Caco-2 (cell line): Measurements from ENCODE around the gene PDS5B. TPM values are rescaled to one million over a fixed set of nuclear protein-coding genes. Genes with fewer than 3 reads are reported as not detected.

ENCODE experiments used
- BruUV-seq: library from RNA; stranded (reverse); fragments of 400-500 nt; replicated peaks from 2 replicates; lab custom pipeline; 2021; lab: Mats Ljungman, UMichigan
- CTCF ChIA-PET: fragments of 300-600 bp; sonication (Branson Sonifier 250); formaldehyde crosslinking; loops from one replicate; lab custom pipeline; 2022; ENCODE audit warnings: antibody characterized with exemption; lab: Charles Lee
- POLR2A ChIA-PET: fragments of 300-600 bp; sonication (Branson Sonifier 250); formaldehyde crosslinking; loops from one replicate; lab custom pipeline; 2022; ENCODE audit warnings: antibody characterized with exemption; lab: Charles Lee
- DNase-seq, 2 experiments: peaks; one replicate each; pipeline versions ENCODE4 v3.0.0 to v3.0.0-alpha.2; 2020 to 2022
- H3K27me3 ChIP-seq: replicated peaks from 2 replicates; pipeline ENCODE4 v1.6.0; 2011; ENCODE audit warnings: low read length; ENCODE audit not compliant: control insufficient read depth, insufficient read depth
- H3K36me3 ChIP-seq: 2 replicates; pipeline ENCODE4 v1.5.1; 2011; ENCODE audit warnings: low read length; ENCODE audit not compliant: control insufficient read depth, insufficient read depth
- H3K4me1 ChIP-seq: fragments of 250-450 bp; sonication (Bioruptor Pico); 2 replicates; pipeline ENCODE4 v1.5.1; 2020; ENCODE audit warnings: mild to moderate bottlenecking
- H3K4me3 ChIP-seq: 2 replicates; pipeline ENCODE4 v1.5.1; 2011; ENCODE audit warnings: low read depth, mild to moderate bottlenecking, control low read depth, low read length
- H3K9me3 ChIP-seq: fragments of 250-450 bp; sonication (Bioruptor Pico); 2 replicates; pipeline ENCODE4 v1.5.1; 2020; ENCODE audit warnings: mild to moderate bottlenecking, moderate library complexity
- H3K27ac Mint-ChIP-seq: one replicate; pipeline ENCODE4 v1.8.0; 2022; ENCODE audit warnings: mixed read lengths; ENCODE audit not compliant: unreplicated experiment
- H3K27me3 Mint-ChIP-seq: one replicate; pipeline ENCODE4 v1.8.0; 2022; ENCODE audit warnings: mixed read lengths; ENCODE audit not compliant: insufficient read depth, unreplicated experiment
- H3K36me3 Mint-ChIP-seq: one replicate; pipeline ENCODE4 v1.8.0; 2022; ENCODE audit warnings: mild to moderate bottlenecking, mixed read lengths; ENCODE audit not compliant: insufficient read depth, unreplicated experiment
- H3K4me1 Mint-ChIP-seq: one replicate; pipeline ENCODE4 v1.8.0; 2022; ENCODE audit warnings: low read depth, mixed read lengths; ENCODE audit not compliant: unreplicated experiment
- H3K4me3 Mint-ChIP-seq: one replicate; pipeline ENCODE4 v1.8.0; 2022; ENCODE audit warnings: mild to moderate bottlenecking, moderate library complexity, mixed read lengths; ENCODE audit not compliant: unreplicated experiment
- H3K9me3 Mint-ChIP-seq: one replicate; pipeline ENCODE4 v1.8.0; 2022; ENCODE audit warnings: mixed read lengths; ENCODE audit not compliant: unreplicated experiment
- intact Hi-C: fragments of 100-400 bp; cut with micrococcal nuclease; formaldehyde crosslinking; loops from one replicate; pipeline ENCODE4 v1.10.0; 2022; ENCODE audit not compliant: unreplicated experiment
- total RNA-seq: library from RNA; stranded (reverse); gene quantifications from 2 replicates; pipeline ENCODE4 v1.2.3, GENCODE V29; 2022
- TF ChIP-seq, protein P1 (sequence below), 2 experiments: fragments of 200-600 bp in 1 of 2; IDR thresholded peaks; 1 replicate in 1 of 2; 2 replicates in 1 of 2; pipeline versions ENCODE4 v1.5.1 to v1.8.0; 2011 to 2022; ENCODE audit warnings: antibody characterized with exemption in 1 of 2, control low read depth in 1 of 2, inconsistent platforms in 1 of 2, low read depth in 1 of 2, low read length in 1 of 2, mild to moderate bottlenecking in 1 of 2, moderate library complexity in 1 of 2; ENCODE audit not compliant: insufficient read depth in 1 of 2, severe bottlenecking in 1 of 2, unreplicated experiment in 1 of 2

PDS5B gene
- total RNA-seq, 1 experiment from 2014 or later, result 54.9 TPM

DNA sequence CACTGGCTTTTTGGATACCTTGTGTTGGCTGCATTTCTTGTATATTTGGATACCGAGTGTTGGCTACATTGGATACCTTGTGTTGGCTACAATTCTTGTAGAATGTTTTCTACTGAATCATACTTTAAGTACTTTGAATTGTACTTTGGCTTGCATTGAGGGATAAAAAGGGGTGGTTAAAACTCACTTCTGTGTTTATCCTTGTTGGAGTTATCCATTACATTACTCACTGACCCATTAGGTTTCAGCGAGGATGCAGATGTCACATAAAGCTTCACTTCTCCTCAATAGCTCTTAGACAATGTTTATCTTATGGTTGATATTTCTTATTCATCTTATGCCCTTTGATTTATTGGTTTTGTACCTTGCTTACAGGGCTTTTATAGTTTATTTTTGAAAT lies 43.1 kb downstream of the PDS5B start:
- H3K27ac Mint-ChIP-seq, result no peak overlapping the region
- Histone ChIP-seq H3K4me3 (no peak overlapping the region), H3K27me3 (no peaks in the 10 kb centered on the region), H3K36me3 (no peaks in the 10 kb centered on the region), H3K4me1 (no peaks in the 10 kb centered on the region), H3K9me3 (no peaks in the 10 kb centered on the region)
- BruUV-seq, result no TSS peak
- ChIA-PET CTCF (no interaction called here), POLR2A (no interaction called here)
- no peaks in the 10 kb centered on the region for H3K27me3 Mint-ChIP-seq
- intact Hi-C loops, result no loop called here
- H3K9me3 Mint-ChIP-seq, result peaks cover 2% of the 10 kb centered on the region
- peaks cover 6% of the 10 kb centered on the region for H3K36me3 Mint-ChIP-seq
- peaks cover 6% of the 10 kb centered on the region for H3K4me1 Mint-ChIP-seq
- TF ChIP-seq, protein P1, sequence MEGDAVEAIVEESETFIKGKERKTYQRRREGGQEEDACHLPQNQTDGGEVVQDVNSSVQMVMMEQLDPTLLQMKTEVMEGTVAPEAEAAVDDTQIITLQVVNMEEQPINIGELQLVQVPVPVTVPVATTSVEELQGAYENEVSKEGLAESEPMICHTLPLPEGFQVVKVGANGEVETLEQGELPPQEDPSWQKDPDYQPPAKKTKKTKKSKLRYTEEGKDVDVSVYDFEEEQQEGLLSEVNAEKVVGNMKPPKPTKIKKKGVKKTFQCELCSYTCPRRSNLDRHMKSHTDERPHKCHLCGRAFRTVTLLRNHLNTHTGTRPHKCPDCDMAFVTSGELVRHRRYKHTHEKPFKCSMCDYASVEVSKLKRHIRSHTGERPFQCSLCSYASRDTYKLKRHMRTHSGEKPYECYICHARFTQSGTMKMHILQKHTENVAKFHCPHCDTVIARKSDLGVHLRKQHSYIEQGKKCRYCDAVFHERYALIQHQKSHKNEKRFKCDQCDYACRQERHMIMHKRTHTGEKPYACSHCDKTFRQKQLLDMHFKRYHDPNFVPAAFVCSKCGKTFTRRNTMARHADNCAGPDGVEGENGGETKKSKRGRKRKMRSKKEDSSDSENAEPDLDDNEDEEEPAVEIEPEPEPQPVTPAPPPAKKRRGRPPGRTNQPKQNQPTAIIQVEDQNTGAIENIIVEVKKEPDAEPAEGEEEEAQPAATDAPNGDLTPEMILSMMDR (IDR thresholded peaks at IDR 0.05; ENCODE audit: insufficient read depth in 1 of 2, low read depth in 1 of 2, low read length in 1 of 2, severe bottlenecking in 1 of 2, unreplicated experiment in 1 of 2), result no peak
- no peak overlapping the region for H3K4me3 Mint-ChIP-seq
- no peak for DNase-seq

DNA sequence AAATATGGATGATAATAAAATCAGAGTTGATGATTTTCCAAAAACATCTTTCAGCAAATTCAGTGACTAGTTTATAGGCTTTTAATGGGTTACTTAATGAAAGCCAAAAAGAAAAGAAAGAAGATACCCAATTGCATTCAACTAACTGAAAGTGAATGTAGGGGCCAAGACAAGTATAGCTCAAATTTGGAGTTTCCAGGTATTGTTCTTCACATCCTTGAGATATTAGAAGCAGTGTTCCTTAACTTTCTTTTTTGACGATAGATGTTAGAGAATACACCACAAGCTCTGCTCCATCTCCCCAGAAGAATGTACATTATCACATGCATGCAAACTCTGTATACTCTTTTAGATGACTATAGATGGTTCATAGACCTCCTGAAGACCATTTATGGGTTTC lies 43.6 kb downstream of the PDS5B start:
- Histone ChIP-seq H3K4me3 (no peak overlapping the region), H3K36me3 (no peaks in the 10 kb centered on the region), H3K9me3 (no peaks in the 10 kb centered on the region), H3K4me1 (no peaks in the 10 kb centered on the region), H3K27me3 (no peaks in the 10 kb centered on the region)
- CTCF ChIA-PET, result no interaction called here
- TF ChIP-seq, protein P1 (IDR thresholded peaks at IDR 0.05; ENCODE audit: insufficient read depth in 1 of 2, low read depth in 1 of 2, low read length in 1 of 2, severe bottlenecking in 1 of 2, unreplicated experiment in 1 of 2), result no peak
- intact Hi-C loops, result no loop called here
- DNase-seq, result no peak
- POLR2A ChIA-PET, result no interaction called here
- H3K36me3 Mint-ChIP-seq, result peaks cover 6% of the 10 kb centered on the region
- no peak overlapping the region for H3K4me3 Mint-ChIP-seq
- H3K9me3 Mint-ChIP-seq, result no peaks in the 10 kb centered on the region
- BruUV-seq, result no TSS peak
- H3K4me1 Mint-ChIP-seq, result peaks cover 5% of the 10 kb centered on the region
- no peak overlapping the region for H3K27ac Mint-ChIP-seq
- H3K27me3 Mint-ChIP-seq, result no peaks in the 10 kb centered on the region

DNA sequence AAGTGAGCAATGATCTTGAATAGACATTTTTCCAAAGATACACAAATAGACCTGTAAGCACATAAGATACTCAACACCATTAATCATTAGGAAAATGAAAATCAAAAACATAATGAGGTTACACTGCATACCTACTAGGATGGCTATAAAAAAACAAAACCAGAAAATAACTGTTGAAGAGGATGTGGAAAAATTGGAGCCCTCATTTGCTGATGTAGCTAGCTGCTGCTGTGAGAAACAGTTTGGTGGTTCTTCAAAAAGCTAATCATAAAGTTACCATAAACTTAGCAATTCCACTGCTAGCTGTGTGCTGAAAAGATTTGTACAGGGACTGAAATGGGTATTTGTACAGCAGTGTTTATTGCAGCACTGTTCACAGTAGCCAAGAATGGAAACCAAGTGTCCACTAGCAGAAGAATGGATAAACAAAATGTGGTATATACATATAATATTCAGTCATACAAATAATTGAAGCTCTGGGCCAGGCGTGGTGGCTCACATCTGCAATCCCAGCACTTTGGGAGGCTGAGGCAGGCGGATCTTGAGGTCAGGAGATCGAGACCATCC lies 46.2 kb downstream of the PDS5B start:
- CTCF ChIA-PET, result no interaction called here
- no peak for DNase-seq
- peaks cover 6% of the 10 kb centered on the region for H3K36me3 Mint-ChIP-seq
- no peaks in the 10 kb centered on the region for H3K4me1 ChIP-seq
- H3K4me1 Mint-ChIP-seq, result no peaks in the 10 kb centered on the region
- H3K4me3 Mint-ChIP-seq, result no peak overlapping the region
- H3K27me3 ChIP-seq, result no peaks in the 10 kb centered on the region
- no peak overlapping the region for H3K4me3 ChIP-seq
- TF ChIP-seq, protein P1 (IDR thresholded peaks at IDR 0.05; ENCODE audit: insufficient read depth in 1 of 2, low read depth in 1 of 2, low read length in 1 of 2, severe bottlenecking in 1 of 2, unreplicated experiment in 1 of 2), result no peak
- no peaks in the 10 kb centered on the region for H3K27me3 Mint-ChIP-seq
- no peaks in the 10 kb centered on the region for H3K9me3 Mint-ChIP-seq
- intact Hi-C loops, result no loop called here
- no peak overlapping the region for H3K27ac Mint-ChIP-seq
- no TSS peak for BruUV-seq
- no peaks in the 10 kb centered on the region for H3K9me3 ChIP-seq
- POLR2A ChIA-PET, result no interaction called here
- no peaks in the 10 kb centered on the region for H3K36me3 ChIP-seq
